ENCODE measurements around the gene ERMN.

Gene ERMN

DNA sequence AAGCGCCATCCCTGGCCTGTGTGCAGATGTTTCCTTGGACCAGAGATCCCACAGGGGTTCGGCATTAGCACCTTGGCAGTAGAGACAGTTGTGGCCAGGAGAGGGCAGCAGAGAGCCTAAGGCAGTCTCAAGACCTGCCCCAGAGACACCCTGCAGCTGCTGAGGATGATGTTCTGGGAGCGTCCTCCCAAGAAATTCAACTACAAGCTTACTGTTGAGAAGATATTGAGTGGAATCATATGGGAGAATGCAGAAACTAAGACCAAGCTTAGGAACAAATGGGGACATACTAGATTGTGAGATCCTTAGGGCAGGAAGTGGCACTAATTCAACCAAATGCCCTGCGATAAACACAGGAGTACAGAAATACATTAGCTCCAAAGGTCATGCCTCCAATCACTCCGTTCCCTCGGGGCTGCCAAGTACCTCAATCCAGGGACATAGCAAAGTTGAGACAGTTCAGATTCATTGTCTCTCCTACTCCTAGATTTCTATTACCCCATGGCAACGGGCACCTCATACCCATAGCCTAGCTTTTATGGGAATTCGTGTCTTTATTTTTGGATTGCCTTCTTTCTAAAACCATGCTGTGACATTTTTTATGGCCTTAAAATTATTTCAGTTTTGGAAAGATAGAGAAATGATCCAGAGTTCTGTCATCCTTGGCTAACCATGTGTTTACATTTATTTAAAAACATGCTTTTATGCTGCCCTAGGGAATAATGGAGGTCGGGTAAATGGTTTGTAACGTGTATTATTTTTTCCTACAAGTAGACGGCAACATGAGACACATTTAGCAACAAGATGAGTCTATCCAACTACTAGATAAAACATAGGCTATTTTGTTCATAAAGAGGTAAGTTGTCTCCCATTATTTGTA, 2.2 kb upstream of the ERMN start:
- Histone ChIP-seq H3K36me3 (ENCODE audit: control insufficient read depth in 2 of 2, insufficient read depth in 2 of 2, low read length in 2 of 2) (no peaks in the 10 kb centered on the region), H3K4me1 (ENCODE audit: control insufficient read depth, insufficient read depth, low read length) (no peaks in the 10 kb centered on the region), H3K27ac (ENCODE audit: low read length) (no peak overlapping the region), H3K9me3 (ENCODE audit: control insufficient read depth in 2 of 2, low read length in 2 of 2) (no peaks in the 10 kb centered on the region), H3K27me3 (ENCODE audit: control insufficient read depth in 1 of 2, insufficient read depth in 2 of 2, low read length in 2 of 2) (no peaks in the 10 kb centered on the region), H3K9ac (ENCODE audit: low read length in 2 of 2) (no peak overlapping the region), H3K4me3 (ENCODE audit: low read length in 2 of 2) (no peak overlapping the region)

DNA sequence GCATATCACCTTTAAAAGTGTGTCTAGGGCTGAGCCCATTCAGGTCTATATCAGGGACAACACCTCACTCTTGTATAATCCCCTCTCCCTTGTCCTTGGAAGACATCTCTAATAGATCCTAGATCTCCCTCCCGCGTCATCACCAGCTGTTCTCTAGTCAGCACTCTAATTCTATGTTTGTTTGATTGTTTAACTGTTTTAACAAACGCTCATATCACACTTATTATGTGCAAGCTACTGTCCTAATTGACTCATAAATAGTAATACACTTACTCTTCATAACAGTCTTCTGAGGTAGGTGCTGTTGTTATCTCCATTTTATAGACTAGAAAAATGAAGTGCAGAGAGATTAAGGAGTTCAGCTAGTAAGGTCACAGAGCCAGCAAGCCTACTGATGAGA, 1.6 kb upstream of the ERMN start:
- H3K4me1 ChIP-seq (ENCODE audit: control insufficient read depth, insufficient read depth, low read length) = no peaks in the 10 kb centered on the region
- H3K36me3 ChIP-seq (ENCODE audit: control insufficient read depth in 2 of 2, insufficient read depth in 2 of 2, low read length in 2 of 2) = no peaks in the 10 kb centered on the region
- H3K9ac ChIP-seq (ENCODE audit: low read length in 2 of 2) = no peak overlapping the region
- no peaks in the 10 kb centered on the region for H3K9me3 ChIP-seq (ENCODE audit: control insufficient read depth in 2 of 2, low read length in 2 of 2)
- H3K4me3 ChIP-seq (ENCODE audit: low read length in 2 of 2) = no peak overlapping the region
- H3K27ac ChIP-seq (ENCODE audit: low read length) = no peak overlapping the region
- H3K27me3 ChIP-seq (ENCODE audit: control insufficient read depth in 1 of 2, insufficient read depth in 2 of 2, low read length in 2 of 2) = no peaks in the 10 kb centered on the region

DNA sequence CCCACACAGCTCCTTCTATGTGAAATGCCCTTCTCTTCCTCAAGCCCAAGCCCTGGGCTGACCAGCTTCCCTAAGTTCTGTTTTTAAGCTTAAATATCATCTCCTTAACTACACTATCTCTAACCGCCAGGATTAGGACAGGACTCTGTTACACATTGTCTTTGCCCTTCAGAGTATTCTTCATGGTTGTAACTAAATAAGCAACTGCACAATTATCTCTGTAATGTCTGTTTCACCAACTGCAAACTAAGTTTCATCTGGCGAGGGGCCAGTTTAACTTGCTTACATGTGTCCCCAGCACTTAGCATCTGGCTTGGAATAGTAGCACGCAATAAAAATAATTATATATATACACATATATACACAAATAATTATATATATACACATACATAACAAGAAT, 1.1 kb upstream of the ERMN start:
- no peaks in the 10 kb centered on the region for H3K9me3 ChIP-seq (ENCODE audit: control insufficient read depth in 2 of 2, low read length in 2 of 2)
- H3K4me1 ChIP-seq (ENCODE audit: control insufficient read depth, insufficient read depth, low read length) = no peaks in the 10 kb centered on the region
- H3K9ac ChIP-seq (ENCODE audit: low read length in 2 of 2) = no peak overlapping the region
- H3K4me3 ChIP-seq (ENCODE audit: low read length in 2 of 2) = no peak overlapping the region
- no peak overlapping the region for H3K27ac ChIP-seq (ENCODE audit: low read length)
- H3K36me3 ChIP-seq (ENCODE audit: control insufficient read depth in 2 of 2, insufficient read depth in 2 of 2, low read length in 2 of 2) = no peaks in the 10 kb centered on the region
- no peaks in the 10 kb centered on the region for H3K27me3 ChIP-seq (ENCODE audit: control insufficient read depth in 1 of 2, insufficient read depth in 2 of 2, low read length in 2 of 2)

DNA sequence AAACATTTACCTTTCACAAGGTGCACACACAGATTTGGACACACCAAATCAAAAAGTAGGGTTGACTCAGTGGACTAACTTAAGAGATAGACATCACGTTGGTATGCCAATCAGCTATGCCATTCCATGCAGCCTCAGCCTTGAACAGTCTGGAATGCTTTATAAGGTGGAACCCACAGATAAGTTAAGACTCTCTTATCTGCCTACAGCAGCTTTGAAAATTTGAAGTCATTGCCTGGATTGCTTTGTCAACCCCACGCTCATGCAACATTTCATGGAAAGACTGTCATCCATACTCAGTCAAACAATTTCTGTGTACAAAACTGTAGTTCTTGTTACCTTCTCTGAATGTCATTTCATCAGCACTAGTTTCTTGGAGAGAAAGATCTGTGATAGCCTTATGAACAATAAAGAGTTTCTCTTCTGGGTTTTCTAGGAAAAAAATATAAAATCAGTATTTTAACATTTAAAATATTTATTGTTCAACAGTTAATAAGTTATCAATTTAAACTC, 1.2 kb downstream of the ERMN start:
- no peaks in the 10 kb centered on the region for H3K4me1 ChIP-seq (ENCODE audit: control insufficient read depth, insufficient read depth, low read length)
- no peaks in the 10 kb centered on the region for H3K27me3 ChIP-seq (ENCODE audit: control insufficient read depth in 1 of 2, insufficient read depth in 2 of 2, low read length in 2 of 2)
- H3K27ac ChIP-seq (ENCODE audit: low read length) = no peak overlapping the region
- no peak overlapping the region for H3K4me3 ChIP-seq (ENCODE audit: low read length in 2 of 2)
- H3K36me3 ChIP-seq (ENCODE audit: control insufficient read depth in 2 of 2, insufficient read depth in 2 of 2, low read length in 2 of 2) = no peaks in the 10 kb centered on the region
- H3K9me3 ChIP-seq (ENCODE audit: control insufficient read depth in 2 of 2, low read length in 2 of 2) = no peaks in the 10 kb centered on the region
- H3K9ac ChIP-seq (ENCODE audit: low read length in 2 of 2) = no peak overlapping the region

DNA sequence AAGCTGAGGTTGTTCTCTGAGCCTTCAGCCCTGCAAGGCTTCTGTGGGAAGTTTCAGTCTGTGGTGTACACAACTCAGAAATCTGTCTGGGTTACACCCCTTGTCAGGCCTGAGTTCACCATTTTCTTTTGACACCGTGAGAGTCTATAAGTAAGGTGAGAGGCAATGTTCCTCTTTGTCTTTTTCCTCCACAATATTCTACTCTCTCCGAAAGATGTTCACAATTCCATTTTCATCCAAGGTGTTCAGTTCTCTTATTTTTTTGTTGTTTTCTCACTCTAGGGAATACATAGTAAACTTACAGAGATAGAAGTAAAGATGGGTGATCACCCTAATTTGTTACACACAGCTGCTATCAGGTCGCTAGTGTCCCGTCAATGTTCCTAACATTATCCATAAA, 3.2 kb downstream of the ERMN start:
- H3K27ac ChIP-seq (ENCODE audit: low read length) = no peak overlapping the region
- H3K4me1 ChIP-seq (ENCODE audit: control insufficient read depth, insufficient read depth, low read length) = no peaks in the 10 kb centered on the region
- no peak overlapping the region for H3K9ac ChIP-seq (ENCODE audit: low read length in 2 of 2)
- no peaks in the 10 kb centered on the region for H3K36me3 ChIP-seq (ENCODE audit: control insufficient read depth in 2 of 2, insufficient read depth in 2 of 2, low read length in 2 of 2)
- no peaks in the 10 kb centered on the region for H3K27me3 ChIP-seq (ENCODE audit: control insufficient read depth in 1 of 2, insufficient read depth in 2 of 2, low read length in 2 of 2)
- H3K9me3 ChIP-seq (ENCODE audit: control insufficient read depth in 2 of 2, low read length in 2 of 2) = no peaks in the 10 kb centered on the region
- H3K4me3 ChIP-seq (ENCODE audit: low read length in 2 of 2) = no peak overlapping the region

DNA sequence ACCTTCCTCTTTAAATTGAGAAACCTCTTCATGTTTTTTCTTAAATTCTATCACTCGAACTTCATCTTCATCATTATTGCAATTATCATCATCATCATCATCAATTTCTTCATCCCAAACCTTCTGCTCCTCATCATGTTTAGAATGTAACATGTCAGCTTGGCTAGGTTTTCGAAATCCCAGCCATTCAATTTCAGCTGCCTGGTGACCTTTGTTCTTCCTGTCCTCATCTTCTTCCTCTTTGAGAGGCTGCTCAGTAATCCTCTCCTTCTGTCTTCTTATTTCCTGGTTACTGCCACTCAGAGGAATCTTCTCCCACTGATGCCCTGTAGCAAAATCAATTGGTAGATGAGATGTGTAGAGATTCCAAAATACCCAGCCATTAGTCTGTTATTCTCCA, 4.2 kb downstream of the ERMN start:
- Histone ChIP-seq H3K4me3 (ENCODE audit: low read length in 2 of 2) (no peak overlapping the region), H3K27ac (ENCODE audit: low read length) (no peak overlapping the region), H3K27me3 (ENCODE audit: control insufficient read depth in 1 of 2, insufficient read depth in 2 of 2, low read length in 2 of 2) (no peaks in the 10 kb centered on the region), H3K9me3 (ENCODE audit: control insufficient read depth in 2 of 2, low read length in 2 of 2) (no peaks in the 10 kb centered on the region), H3K4me1 (ENCODE audit: control insufficient read depth, insufficient read depth, low read length) (no peaks in the 10 kb centered on the region), H3K36me3 (ENCODE audit: control insufficient read depth in 2 of 2, insufficient read depth in 2 of 2, low read length in 2 of 2) (no peaks in the 10 kb centered on the region), H3K9ac (ENCODE audit: low read length in 2 of 2) (no peak overlapping the region)

DNA sequence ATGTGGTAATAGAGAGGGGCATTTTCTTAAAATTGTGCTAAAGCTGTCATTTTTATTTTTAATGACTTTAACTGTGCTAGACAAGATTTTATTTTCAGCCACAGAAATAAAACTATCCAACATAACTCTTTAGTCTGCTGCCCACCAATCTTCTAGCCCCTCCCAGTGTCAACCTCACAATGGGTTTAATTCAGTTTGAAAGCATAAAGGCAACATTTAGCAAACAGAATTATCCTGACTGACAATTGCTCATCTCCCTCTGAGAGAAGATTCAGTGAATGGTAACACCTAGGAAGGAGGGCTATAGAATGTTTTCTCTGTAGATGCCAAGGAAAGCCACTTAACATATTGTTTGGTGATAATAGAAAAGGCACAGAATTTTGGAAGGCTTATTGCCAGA, 5.2 kb downstream of the ERMN start:
- H3K4me3 ChIP-seq (ENCODE audit: low read length in 2 of 2) = no peak overlapping the region
- no peaks in the 10 kb centered on the region for H3K4me1 ChIP-seq (ENCODE audit: control insufficient read depth, insufficient read depth, low read length)
- H3K9me3 ChIP-seq (ENCODE audit: control insufficient read depth in 2 of 2, low read length in 2 of 2) = no peaks in the 10 kb centered on the region
- H3K27ac ChIP-seq (ENCODE audit: low read length) = no peak overlapping the region
- no peak overlapping the region for H3K9ac ChIP-seq (ENCODE audit: low read length in 2 of 2)
- no peaks in the 10 kb centered on the region for H3K36me3 ChIP-seq (ENCODE audit: control insufficient read depth in 2 of 2, insufficient read depth in 2 of 2, low read length in 2 of 2)
- H3K27me3 ChIP-seq (ENCODE audit: control insufficient read depth in 1 of 2, insufficient read depth in 2 of 2, low read length in 2 of 2) = no peaks in the 10 kb centered on the region

DNA sequence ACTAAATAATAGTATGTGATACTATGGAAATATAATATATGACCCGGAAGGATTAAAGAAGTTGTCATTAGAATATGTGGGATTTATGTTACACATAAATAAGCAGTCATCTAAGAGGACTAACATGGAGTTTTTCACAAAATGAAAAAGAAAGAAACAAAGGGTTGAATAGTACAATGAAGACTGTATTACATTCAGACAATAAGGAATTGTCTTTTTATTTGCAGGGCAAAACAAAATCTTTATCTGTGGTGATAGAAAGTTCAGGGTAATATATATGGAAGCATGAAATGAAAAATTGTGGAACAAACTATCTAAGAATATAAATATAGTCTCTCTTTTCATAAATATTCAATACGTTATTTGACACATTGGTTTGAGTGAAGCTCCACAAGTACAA, 5.8 kb downstream of the ERMN start:
- H3K4me1 ChIP-seq (ENCODE audit: control insufficient read depth, insufficient read depth, low read length) = no peaks in the 10 kb centered on the region
- no peak overlapping the region for H3K27ac ChIP-seq (ENCODE audit: low read length)
- no peak overlapping the region for H3K9ac ChIP-seq (ENCODE audit: low read length in 2 of 2)
- H3K36me3 ChIP-seq (ENCODE audit: control insufficient read depth in 2 of 2, insufficient read depth in 2 of 2, low read length in 2 of 2) = no peaks in the 10 kb centered on the region
- H3K4me3 ChIP-seq (ENCODE audit: low read length in 2 of 2) = no peak overlapping the region
- no peaks in the 10 kb centered on the region for H3K9me3 ChIP-seq (ENCODE audit: control insufficient read depth in 2 of 2, low read length in 2 of 2)
- no peaks in the 10 kb centered on the region for H3K27me3 ChIP-seq (ENCODE audit: control insufficient read depth in 1 of 2, insufficient read depth in 2 of 2, low read length in 2 of 2)

DNA sequence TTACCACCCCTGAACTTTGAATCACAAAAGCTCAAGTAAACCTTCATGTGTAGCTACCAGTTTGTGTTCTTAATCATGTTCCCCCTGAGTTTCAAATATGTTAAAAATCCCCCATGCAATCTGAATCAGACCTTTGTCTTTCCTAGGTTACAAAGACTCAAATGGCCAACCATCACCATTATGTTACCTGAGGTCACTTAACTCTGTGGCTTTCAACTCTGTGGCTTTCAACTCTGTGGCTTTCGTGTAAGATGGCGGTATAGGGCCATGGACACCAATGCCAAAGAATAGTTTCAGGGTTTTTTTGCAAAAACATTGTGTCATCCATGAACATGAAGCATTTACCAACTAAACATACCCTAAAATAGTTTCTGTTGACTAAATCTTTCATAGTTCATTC, 6.7 kb downstream of the ERMN start:
- Histone ChIP-seq H3K27ac (ENCODE audit: low read length) (no peak overlapping the region), H3K9me3 (ENCODE audit: control insufficient read depth in 2 of 2, low read length in 2 of 2) (no peaks in the 10 kb centered on the region), H3K9ac (ENCODE audit: low read length in 2 of 2) (no peak overlapping the region), H3K36me3 (ENCODE audit: control insufficient read depth in 2 of 2, insufficient read depth in 2 of 2, low read length in 2 of 2) (no peaks in the 10 kb centered on the region), H3K4me3 (ENCODE audit: low read length in 2 of 2) (no peak overlapping the region), H3K27me3 (ENCODE audit: control insufficient read depth in 1 of 2, insufficient read depth in 2 of 2, low read length in 2 of 2) (no peaks in the 10 kb centered on the region), H3K4me1 (ENCODE audit: control insufficient read depth, insufficient read depth, low read length) (no peaks in the 10 kb centered on the region)

DNA sequence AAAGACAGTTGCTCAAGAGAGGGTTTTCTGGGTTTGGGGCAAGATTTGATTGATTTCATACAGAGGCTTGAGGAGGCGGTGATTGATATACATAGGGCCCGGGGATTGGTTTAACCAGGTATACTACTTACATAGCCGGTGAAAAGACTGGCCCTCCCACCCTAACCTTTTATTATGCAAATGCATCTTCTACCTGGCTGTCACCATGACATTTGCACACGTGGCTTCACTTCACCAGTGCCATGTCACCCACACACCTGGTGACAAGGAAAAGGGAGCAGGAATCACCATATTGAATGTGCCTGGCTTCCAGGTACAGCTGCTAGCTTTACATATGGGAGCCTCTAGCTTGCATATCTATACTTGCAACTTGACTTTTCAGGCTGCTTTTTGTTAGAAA, 9.7 kb downstream of the ERMN start:
- no peak overlapping the region for H3K27ac ChIP-seq (ENCODE audit: low read length)
- no peaks in the 10 kb centered on the region for H3K27me3 ChIP-seq (ENCODE audit: control insufficient read depth in 1 of 2, insufficient read depth in 2 of 2, low read length in 2 of 2)
- H3K9ac ChIP-seq (ENCODE audit: low read length in 2 of 2) = no peak overlapping the region
- H3K4me3 ChIP-seq (ENCODE audit: low read length in 2 of 2) = no peak overlapping the region
- no peaks in the 10 kb centered on the region for H3K36me3 ChIP-seq (ENCODE audit: control insufficient read depth in 2 of 2, insufficient read depth in 2 of 2, low read length in 2 of 2)
- H3K9me3 ChIP-seq (ENCODE audit: control insufficient read depth in 2 of 2, low read length in 2 of 2) = no peaks in the 10 kb centered on the region
- H3K4me1 ChIP-seq (ENCODE audit: control insufficient read depth, insufficient read depth, low read length) = no peaks in the 10 kb centered on the region

DNA sequence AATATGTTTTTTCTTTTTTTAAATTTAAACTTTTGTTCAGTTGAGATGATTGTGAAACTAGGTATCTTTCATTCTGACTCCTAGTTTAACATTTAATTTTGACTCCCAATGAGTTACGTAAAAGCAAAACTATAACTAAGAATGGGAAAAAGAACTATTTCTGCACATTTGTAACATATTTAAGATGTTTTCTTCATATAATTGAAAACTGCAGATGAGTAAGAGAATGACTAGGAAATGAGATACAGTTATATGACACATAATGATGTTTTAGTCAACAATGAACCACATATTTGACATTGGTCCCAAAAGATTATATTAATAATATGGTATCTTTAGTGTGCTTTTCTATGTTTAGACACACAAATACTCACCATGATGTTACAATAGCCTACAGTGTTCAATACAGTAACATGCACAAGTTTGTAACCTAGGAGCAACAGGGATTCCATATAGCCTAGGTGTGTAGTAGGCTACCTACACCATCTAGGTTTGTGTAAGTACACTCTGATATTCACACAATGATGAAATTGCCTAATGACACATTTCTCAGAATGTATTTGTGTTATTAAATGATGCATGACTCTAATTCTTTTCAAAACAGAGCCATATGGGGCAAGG, 12.6 kb downstream of the ERMN start:
- H3K4me3 ChIP-seq (ENCODE audit: low read length in 2 of 2) = no peak overlapping the region
- H3K9ac ChIP-seq (ENCODE audit: low read length in 2 of 2) = no peak overlapping the region
- no peaks in the 10 kb centered on the region for H3K27me3 ChIP-seq (ENCODE audit: control insufficient read depth in 1 of 2, insufficient read depth in 2 of 2, low read length in 2 of 2)
- H3K27ac ChIP-seq (ENCODE audit: low read length) = no peak overlapping the region
- H3K4me1 ChIP-seq (ENCODE audit: control insufficient read depth, insufficient read depth, low read length) = no peaks in the 10 kb centered on the region
- no peaks in the 10 kb centered on the region for H3K36me3 ChIP-seq (ENCODE audit: control insufficient read depth in 2 of 2, insufficient read depth in 2 of 2, low read length in 2 of 2)
- H3K9me3 ChIP-seq (ENCODE audit: control insufficient read depth in 2 of 2, low read length in 2 of 2) = no peaks in the 10 kb centered on the region
